K562 (cell line): Measurements from ENCODE around the gene RALGPS1. TPM values are rescaled to one million over a fixed set of nuclear protein-coding genes. Genes with fewer than 3 reads are reported as not detected.
A peak's percentile ranks its signal among the peaks of the same experiment; 100 is the strongest.

Experiments used
- ATAC-seq: fragments of 200-7000 bp; cut with Tn5 transposase; 3 replicates; pipeline ENCODE4 v1.9.1; 2020; ENCODE audit warnings: moderate library complexity
- Bru-seq: library from RNA; stranded (reverse); fragments of 400-500 nt; gene quantifications from one replicate; lab custom pipeline; 2021; lab: Mats Ljungman, UMichigan
- BruChase-seq, 2 experiments: library from RNA; stranded (reverse); fragments of 400-500 nt; gene quantifications; one replicate each; lab custom pipeline; 2021; lab: Mats Ljungman, UMichigan
- BruUV-seq: library from RNA; stranded (reverse); fragments of 400-500 nt; replicated peaks from 2 replicates; lab custom pipeline; 2021; lab: Mats Ljungman, UMichigan
- CTCF ChIA-PET: fragments of 300-600 bp; formaldehyde crosslinking; extraction: SDS; loops from one replicate; lab custom pipeline; 2021; ENCODE audit warnings: low intra/inter-chr PET ratio; lab: Yijun Ruan, JAX
- POLR2A ChIA-PET: fragments of 300-600, 350-650 bp; sonication (Branson Sonifier 250); formaldehyde crosslinking; extraction: SDS; loops from one replicate; lab custom pipeline; 2021; ENCODE audit warnings: antibody characterized with exemption, inconsistent platforms; lab: Yijun Ruan, JAX
- DNase-seq, 4 experiments: peaks; one replicate each; pipeline versions ENCODE4 v3.0.0 to v3.0.0-alpha.2; 2011 to 2018; ENCODE audit warnings: low spot score in 3 of 4, mixed read lengths in 3 of 4; ENCODE audit errors: extremely low read depth in 1 of 4
- FAIRE-seq: peaks from 2 replicates; lab custom pipeline; 2011; peaks lifted over from hg19 to GRCh38; lab: Jason Lieb, UNC
- H2AFZ ChIP-seq: 2 replicates; pipeline ENCODE4 v1.6.0; 2011; ENCODE audit warnings: low read depth, low read length, control low read depth, inconsistent platforms
- H3K27ac ChIP-seq: fragments of 200-600 bp; 3 replicates; pipeline ENCODE4 v1.8.0; 2011; ENCODE audit warnings: low read depth, mild to moderate bottlenecking, control low read depth, inconsistent platforms, low read length, moderate library complexity, mixed read lengths; ENCODE audit errors: extremely low read depth
- H3K27me3 ChIP-seq, 2 experiments: fragments of 300-600 bp in 1 of 2; 2 replicates in 1 of 2; 3 replicates in 1 of 2; pipeline versions ENCODE4 v1.6.0 to v1.8.0; 2011; ENCODE audit warnings: inconsistent platforms in 2 of 2, low read length in 2 of 2, mild to moderate bottlenecking in 1 of 2, mixed read lengths in 1 of 2, moderate library complexity in 1 of 2; ENCODE audit not compliant: control insufficient read depth in 2 of 2, insufficient read depth in 2 of 2
- H3K36me3 ChIP-seq: fragments of 300-600 bp; 3 replicates; pipeline ENCODE4 v1.8.0; 2011; ENCODE audit warnings: mild to moderate bottlenecking, low read length, inconsistent platforms; ENCODE audit not compliant: control insufficient read depth, insufficient read depth
- H3K4me1 ChIP-seq, 2 experiments: fragments of 200-600 bp in 1 of 2; replicated peaks in 1 of 2; 2 replicates in 1 of 2; 3 replicates in 1 of 2; pipeline versions ENCODE4 v1.5.1 to v1.8.0; 2011; ENCODE audit warnings: inconsistent platforms in 2 of 2, low read length in 2 of 2, mild to moderate bottlenecking in 1 of 2, mixed read lengths in 1 of 2, moderate library complexity in 1 of 2; ENCODE audit not compliant: control insufficient read depth in 2 of 2, insufficient read depth in 2 of 2
- H3K4me2 ChIP-seq: 2 replicates; pipeline ENCODE4 v1.6.1; 2011; ENCODE audit warnings: low read length, control low read depth, inconsistent platforms, mixed read lengths; ENCODE audit not compliant: insufficient read depth
- H3K4me3 ChIP-seq: fragments of 200-600 bp; sonication (generic), shearing (Covaris generic); 2 replicates; pipeline ENCODE4 v1.5.1; 2016; ENCODE audit warnings: control low read depth, inconsistent platforms
- H3K79me2 ChIP-seq: fragments of 200-600 bp; 3 replicates; pipeline ENCODE4 v1.8.0; 2011; ENCODE audit warnings: low read length, inconsistent platforms; ENCODE audit not compliant: control insufficient read depth, insufficient read depth
- H3K9ac ChIP-seq, 2 experiments: 2 replicates each; pipeline versions ENCODE4 v1.6.0 to v1.6.1; 2011; ENCODE audit warnings: low read depth in 2 of 2, low read length in 2 of 2, control low read depth in 1 of 2, inconsistent platforms in 1 of 2, mild to moderate bottlenecking in 1 of 2, mixed read lengths in 1 of 2; ENCODE audit not compliant: insufficient read depth in 1 of 2
- H3K9me1 ChIP-seq: one replicate; pipeline ENCODE4 v1.6.0; 2011; ENCODE audit warnings: inconsistent platforms, mild to moderate bottlenecking, low read length, moderate library complexity; ENCODE audit not compliant: control insufficient read depth, insufficient read depth
- H3K9me3 ChIP-seq: replicated peaks from 2 replicates; pipeline ENCODE4 v1.5.1; 2011; ENCODE audit warnings: low read depth, low read length, inconsistent platforms; ENCODE audit not compliant: control insufficient read depth, insufficient read depth
- H4K20me1 ChIP-seq: replicated peaks from 2 replicates; pipeline ENCODE4 v1.6.1; 2011; ENCODE audit warnings: low read length, inconsistent platforms, mixed read lengths; ENCODE audit not compliant: control insufficient read depth, insufficient read depth
- CCNT2 ChIP-seq: IDR thresholded peaks from 2 replicates; pipeline ENCODE4 v1.6.1; 2011; ENCODE audit warnings: borderline replicate concordance, low read depth, mild to moderate bottlenecking, moderate library complexity, mixed read lengths, low read length; ENCODE audit not compliant: insufficient read length; ENCODE audit errors: extremely low read depth
- HNRNPH1 ChIP-seq: fragments of 200-400 bp; formaldehyde crosslinking; optimal IDR thresholded peaks from 2 replicates; pipeline ENCODE3; 2017; ENCODE audit warnings: low read depth, mild to moderate bottlenecking, low read length, moderate library complexity
- HNRNPLL ChIP-seq: fragments of 200-400 bp; formaldehyde crosslinking; IDR thresholded peaks from 2 replicates; pipeline ENCODE4 v1.6.1; 2017; ENCODE audit warnings: low read length, low read depth, mild to moderate bottlenecking; ENCODE audit not compliant: poor library complexity, severe bottlenecking
- MED1 ChIP-seq: sonication (generic); formaldehyde crosslinking; IDR thresholded peaks from 2 replicates; pipeline ENCODE4 v1.8.1; 2023; ENCODE audit warnings: missing genetic modification reagents, borderline replicate concordance
- RBM25 ChIP-seq: fragments of 200-400 bp; formaldehyde crosslinking; IDR thresholded peaks from 2 replicates; pipeline ENCODE4 v1.6.1; 2018; ENCODE audit warnings: low read length, low read depth, moderate library complexity; ENCODE audit not compliant: severe bottlenecking
- THRAP3 ChIP-seq: fragments of 450-650 bp; IDR thresholded peaks from 2 replicates; pipeline ENCODE4 v1.6.1; 2016; ENCODE audit warnings: mild to moderate bottlenecking, inconsistent platforms, borderline replicate concordance
- ZNF444 ChIP-seq: fragments of 250-450 bp; sonication (Bioruptor Pico); IDR thresholded peaks from 2 replicates; pipeline ENCODE4 v1.4.0; 2020; ENCODE audit warnings: mild to moderate bottlenecking, moderate library complexity
- WGBS: fragments of 100-300 bp; shearing (Covaris generic); methylation state at CpG from one replicate; pipeline ENCODE4 v1.1.6; 2016; ENCODE audit warnings: low coverage, mixed read lengths; ENCODE audit not compliant: insufficient coverage; ENCODE audit errors: missing lambda C conversion rate; 5-methylcytosine and 5-hydroxymethylcytosine counted together
- in situ Hi-C: fragments of 300-500 bp; cut with MboI; formaldehyde crosslinking; loops from 4 replicates; pipeline ENCODE4 v1.15.0; 2018; ENCODE audit warnings: inconsistent platforms, mixed read lengths
- intact Hi-C: fragments of 100-400 bp; cut with micrococcal nuclease; formaldehyde crosslinking; loops from 2 replicates; pipeline ENCODE4 v1.14.2; 2022
- long read RNA-seq, 3 experiments: library from polyadenylated mRNA in 2 of 3; library from RNA in 1 of 3; unstranded in 2 of 3; stranded (forward) in 1 of 3; transcript quantifications; one replicate each; pipeline ENCODE4 v2.0.0, GENCODE V29; 2019 to 2022
- polyA minus RNA-seq, 3 experiments: library from RNA; depleted of rRNA, polyadenylated mRNA; stranded (reverse); fragments of >200 nt; gene quantifications; 2 replicates each; pipeline ENCODE4 v1.2.3, GENCODE V29; 2011
- polyA plus RNA-seq, 8 experiments: library from polyadenylated mRNA; depleted of rRNA in 4 of 8; stranded (reverse) in 5 of 8; unstranded in 3 of 8; fragments of >200 nt; fragmentation: Nextera tagmentation in 2 of 8; fragmentation: Illumina TruSeq in 1 of 8; extraction: Ambion mirVana in 2 of 8; extraction: Trizol in 1 of 8; gene quantifications; 2 replicates each; pipeline versions ENCODE4 v1.2.1 to v1.2.3, GENCODE V29; 2011 to 2014; ENCODE audit warnings: inconsistent platforms in 1 of 8, missing spikeins in 1 of 8
- total RNA-seq, 7 experiments: library from RNA; depleted of rRNA in 6 of 7; stranded (reverse); fragments of >200 nt in 6 of 7; fragmentation: Illumina TruSeq in 2 of 7; extraction: Trizol in 2 of 7; gene quantifications; 2 replicates each; pipeline versions ENCODE4 v1.2.1 to v1.2.3, GENCODE V29; 2011 to 2021; ENCODE audit warnings: low replicate concordance in 1 of 7

Gene RALGPS1, protein sequence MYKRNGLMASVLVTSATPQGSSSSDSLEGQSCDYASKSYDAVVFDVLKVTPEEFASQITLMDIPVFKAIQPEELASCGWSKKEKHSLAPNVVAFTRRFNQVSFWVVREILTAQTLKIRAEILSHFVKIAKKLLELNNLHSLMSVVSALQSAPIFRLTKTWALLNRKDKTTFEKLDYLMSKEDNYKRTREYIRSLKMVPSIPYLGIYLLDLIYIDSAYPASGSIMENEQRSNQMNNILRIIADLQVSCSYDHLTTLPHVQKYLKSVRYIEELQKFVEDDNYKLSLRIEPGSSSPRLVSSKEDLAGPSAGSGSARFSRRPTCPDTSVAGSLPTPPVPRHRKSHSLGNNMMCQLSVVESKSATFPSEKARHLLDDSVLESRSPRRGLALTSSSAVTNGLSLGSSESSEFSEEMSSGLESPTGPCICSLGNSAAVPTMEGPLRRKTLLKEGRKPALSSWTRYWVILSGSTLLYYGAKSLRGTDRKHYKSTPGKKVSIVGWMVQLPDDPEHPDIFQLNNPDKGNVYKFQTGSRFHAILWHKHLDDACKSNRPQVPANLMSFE
- 14.4 and 14.5 TPM in 2 replicates for total RNA-seq (2011; cell fraction: chromatin; rRNA removed; ENCODE audit: low replicate concordance)
- total RNA-seq (2011; cell fraction: nucleolus; rRNA removed): 6.3 and 10.0 TPM in 2 replicates
- 11.3 and 14.1 TPM in 2 replicates for total RNA-seq (2011; cell fraction: nucleoplasm; rRNA removed)
- total RNA-seq (2014; rRNA removed): 1.5 and 1.6 TPM in 2 replicates
- total RNA-seq (2014; rRNA removed; fragmentation: Illumina TruSeq; extraction: Trizol): 1.2 and 1.9 TPM in 2 replicates
- 1.3 and 1.5 TPM in 2 replicates for total RNA-seq (2015; rRNA removed; fragmentation: Illumina TruSeq; extraction: Trizol)
- total RNA-seq (2021): 1.9 and 2.6 TPM in 2 replicates
- polyA plus RNA-seq (2011; rRNA removed): 1.2 and 1.5 TPM in 2 replicates
- polyA plus RNA-seq (2011; cell fraction: cytosol; rRNA removed): 0.83 and 1.1 TPM in 2 replicates
- 4.3 and 6.0 TPM in 2 replicates for polyA plus RNA-seq (2011; cell fraction: nucleus; rRNA removed)
- polyA plus RNA-seq (2012): 1.4 and 2.7 TPM in 2 replicates
- polyA plus RNA-seq (2014; fragmentation: Illumina TruSeq; extraction: Trizol): 1.9 and 2.2 TPM in 2 replicates
- polyA plus RNA-seq (2014; fragmentation: Nextera tagmentation; extraction: Ambion mirVana): under 1 TPM; 0.04 to 0.20 TPM
- polyA plus RNA-seq (2014; rRNA removed): 1.5 and 6.3 TPM in 2 replicates
- polyA minus RNA-seq (2011; rRNA and poly(A)+ RNA removed): 1.2 and 2.2 TPM in 2 replicates
- polyA minus RNA-seq (2011; cell fraction: cytosol; rRNA and poly(A)+ RNA removed): 1.6 TPM in 1 of 2 replicates, not detected in the other
- polyA minus RNA-seq (2011; cell fraction: nucleus; rRNA and poly(A)+ RNA removed): 1.9 and 4.4 TPM in 2 replicates
- Bru-seq, nascent RNA: percentile 38 among the genes with signal in this experiment
- percentile 41 among the genes with signal in this experiment for BruChase-seq, experiment 1, labeled RNA remaining after a 2-hour chase
- percentile 38 among the genes with signal in this experiment for BruChase-seq, experiment 2, labeled RNA remaining after a 6-hour chase
- long read RNA-seq, experiment 1, partial matches to known transcripts: 0 of 5 reads
- long read RNA-seq, experiment 1, other reads (novel, unspliced or antisense): 5 of 5 reads
- long read RNA-seq, experiment 2, partial matches to known transcripts: 0 of 3 reads
- long read RNA-seq, experiment 2, other reads (novel, unspliced or antisense): 3 of 3 reads
- long read RNA-seq, experiment 3: 0 reads

DNA sequence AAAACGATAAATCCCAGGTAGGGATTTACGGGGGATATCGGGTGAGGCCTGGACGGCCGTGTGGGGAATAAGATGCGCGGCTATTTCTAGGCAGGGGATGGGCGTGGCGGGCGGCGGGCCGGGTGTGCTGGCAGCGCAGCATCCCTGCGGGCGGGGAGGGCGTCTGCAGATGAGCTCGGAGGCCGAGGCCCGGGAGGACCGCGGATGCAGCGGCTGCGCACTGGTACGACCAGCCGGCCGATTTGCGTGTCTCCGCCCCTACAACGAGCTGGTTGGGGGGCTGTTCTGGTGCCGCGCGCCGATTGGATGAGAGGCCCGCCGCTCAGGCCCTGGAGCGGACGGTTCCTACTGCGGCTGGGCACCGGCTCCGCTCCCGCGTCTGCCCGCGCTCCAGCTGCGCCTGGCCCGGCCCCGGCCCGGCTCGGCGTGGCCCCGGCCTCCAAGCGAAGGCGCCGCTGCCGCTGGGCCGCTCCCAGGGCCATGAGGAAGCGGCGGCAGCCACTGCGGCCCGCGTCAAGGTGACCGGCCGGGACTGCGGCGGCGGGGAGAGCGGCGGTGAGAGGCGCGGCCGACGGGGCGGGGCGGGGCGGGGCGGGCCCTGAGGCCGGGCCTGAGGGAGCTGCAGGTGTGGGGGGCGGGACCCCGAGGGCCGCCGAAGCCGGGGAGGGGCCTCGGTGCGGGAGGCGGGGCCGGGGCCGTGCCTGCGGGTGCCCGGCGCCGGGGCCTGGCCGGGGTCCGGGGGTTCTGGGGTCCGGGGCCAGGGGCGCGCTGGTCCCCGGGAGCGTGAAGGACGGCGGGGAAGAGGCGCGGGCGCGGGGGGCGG lies at the start of gene RALGPS1:
Gene RALGPS1, plus strand, starts transcription at position 325 of the 823 bp plus-strand sequence. CDS start 47,508 bp downstream, outside the sequence.
- DNase-seq: peak; percentile 94 to 97 (median 96)
- POLR2A ChIA-PET: interaction anchor here (0.6 to 1.5 kb wide), 4 partner anchors 10 to 751 kb away, joined by 3 to 5 read pairs (median 4); no protein-coding TSS in a partner anchor
- H3K4me2 ChIP-seq: peak within 1 kb of the TSS; percentile 63
- no peak for TF ChIP-seq ZNF444 (CRISPR knock-in tag)
- TF ChIP-seq HNRNPLL: peak; percentile 45
- no peak for TF ChIP-seq HNRNPH1
- no peak for TF ChIP-seq MED1 (CRISPR knock-in tag)
- TF ChIP-seq CCNT2: peak; percentile 54
- TF ChIP-seq THRAP3: no peak
- TF ChIP-seq RBM25: peak; percentile 99

More for the DNA sequence above, at the start of gene RALGPS1:
- no peaks in the 10 kb centered on the region for H3K9me3 ChIP-seq
- no peak within 1 kb of the TSS for H3K27ac ChIP-seq
- CTCF ChIA-PET: no interaction called here
- H3K4me3 ChIP-seq: peak within 1 kb of the TSS; percentile 70
- under 1% methylated on average over 54 of the region's 105 CpGs for WGBS
- no peaks in the 10 kb centered on the region for H3K79me2 ChIP-seq
- no peaks in the 10 kb centered on the region for H3K9me1 ChIP-seq
- no TSS peak for BruUV-seq
- peak within 1 kb of the TSS; percentile 82; the same call in 1 of the 2 replicates for H2AFZ ChIP-seq
- peaks cover 0 to 12% of the 10 kb centered on the region in 2 experiments; a peak in 2 of 5 replicates for H3K4me1 ChIP-seq
- peaks cover 5 to 21% of the 10 kb centered on the region in 2 experiments; a peak in 4 of 5 replicates for H3K27me3 ChIP-seq
- FAIRE-seq: peak; percentile 73
- H4K20me1 ChIP-seq: peaks cover 7% of the 10 kb centered on the region
- H3K9ac ChIP-seq: peak within 1 kb of the TSS; percentile 41 to 86; a peak in 3 of 4 replicates
- peak; percentile 100 for ATAC-seq
- no peaks in the 10 kb centered on the region for H3K36me3 ChIP-seq
- in situ Hi-C loops: no loop called here
- intact Hi-C loops: no loop called here
